Activated T-helper 1 cell treated with anti-CD3 and anti-CD28 coated beads, Interleukin-12 subunit alpha, Interleukin-12 subunit beta, Interleukin-2, Interleukin-4 antibody, amounts not matched to agents 30 ng/mL and 10 ng/mL and 1 ng/mL, durations not matched to agents 14 hours and 24 hours and 36 hours (primary cell): Measurements from ENCODE around the gene CDH13. TPM values are rescaled to one million over a fixed set of nuclear protein-coding genes. Genes with fewer than 3 reads are reported as not detected.

Experiments used
- DNase-seq: peaks from one replicate; pipeline ENCODE4 v3.0.0; 2021; ENCODE audit warnings: low spot score
- H3K27ac Mint-ChIP-seq: one replicate; pipeline ENCODE4 v1.8.0; 2021; ENCODE audit warnings: mild to moderate bottlenecking, mixed read lengths
- H3K27me3 Mint-ChIP-seq: one replicate; pipeline ENCODE4 v1.8.0; 2022; ENCODE audit warnings: mild to moderate bottlenecking, moderate library complexity, mixed read lengths; ENCODE audit not compliant: insufficient read depth
- H3K36me3 Mint-ChIP-seq: one replicate; pipeline ENCODE4 v1.8.0; 2021; ENCODE audit warnings: low read depth, mixed read lengths
- H3K4me1 Mint-ChIP-seq: one replicate; pipeline ENCODE4 v1.8.0; 2021; ENCODE audit warnings: low read depth, mixed read lengths
- H3K4me3 Mint-ChIP-seq: one replicate; pipeline ENCODE4 v1.8.0; 2021; ENCODE audit warnings: mild to moderate bottlenecking, moderate library complexity, mixed read lengths
- H3K9me3 Mint-ChIP-seq: one replicate; pipeline ENCODE4 v1.8.0; 2021; ENCODE audit warnings: mixed read lengths
- intact Hi-C: fragments of 100-400 bp; cut with micrococcal nuclease; formaldehyde crosslinking; loops from one replicate; pipeline ENCODE4 v1.15.1; 2024
- total RNA-seq: library from RNA; stranded (reverse); gene quantifications from 2 replicates; pipeline ENCODE4 v1.2.3, GENCODE V29; 2022

CDH13 gene
- total RNA-seq, 1 donor from 2014 or later = not detected

DNA sequence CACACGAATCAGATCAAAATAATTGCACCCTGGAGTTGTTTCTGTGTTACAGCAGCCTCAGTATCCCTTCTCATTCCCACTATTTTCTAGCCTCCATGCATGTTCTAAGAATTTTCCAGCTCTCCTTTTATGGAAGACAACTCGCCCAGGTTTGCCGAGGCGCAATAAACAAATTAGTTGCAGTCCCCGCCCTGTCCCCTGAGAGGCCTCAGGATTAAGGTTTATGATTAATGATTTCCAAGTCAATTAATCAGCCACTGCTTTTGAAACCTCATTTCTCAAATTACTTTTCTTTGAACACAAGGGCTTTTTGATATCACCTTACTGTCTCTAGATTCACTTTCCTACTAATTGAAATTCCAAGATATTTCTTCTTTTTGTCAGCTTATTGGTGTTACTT is 1042.7 kb downstream of the CDH13 start:
- peaks cover 3% of the 10 kb centered on the region for H3K9me3 Mint-ChIP-seq
- no peaks in the 10 kb centered on the region for H3K36me3 Mint-ChIP-seq
- no peak for DNase-seq
- H3K27me3 Mint-ChIP-seq = no peaks in the 10 kb centered on the region
- H3K4me1 Mint-ChIP-seq = no peaks in the 10 kb centered on the region
- intact Hi-C loops = no loop called here
- no peak overlapping the region for H3K27ac Mint-ChIP-seq
- H3K4me3 Mint-ChIP-seq = no peak overlapping the region

DNA sequence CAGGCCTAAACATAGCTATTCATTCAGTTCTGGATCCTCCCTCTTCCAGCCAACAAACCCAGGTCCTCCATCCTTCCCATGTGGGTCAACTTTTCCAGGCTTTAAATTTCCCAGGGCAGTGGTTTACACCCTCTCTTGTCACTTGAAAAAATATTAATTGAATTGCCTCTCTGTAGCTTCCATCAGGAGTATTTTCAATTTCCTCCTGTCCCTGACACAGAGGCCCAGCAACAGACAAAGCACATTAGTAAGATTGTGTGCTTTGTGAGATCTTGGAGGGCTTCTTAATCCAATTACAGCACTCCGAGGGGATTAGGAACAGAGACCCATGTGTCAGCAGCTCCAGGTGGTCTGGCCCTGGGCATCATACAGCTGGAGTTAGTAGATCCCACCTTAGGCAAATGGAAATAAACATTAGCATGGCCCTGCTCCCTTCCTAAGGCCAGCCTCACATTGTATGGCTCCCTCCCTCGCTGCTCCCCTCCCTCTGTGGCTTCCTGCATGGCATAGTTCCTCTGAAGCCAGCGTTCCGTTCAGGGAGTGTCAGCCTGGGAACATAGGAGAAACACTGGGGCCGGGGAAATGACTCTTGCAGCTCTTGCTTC is 1048.3 kb downstream of the CDH13 start:
- H3K36me3 Mint-ChIP-seq = no peaks in the 10 kb centered on the region
- no peak overlapping the region for H3K27ac Mint-ChIP-seq
- intact Hi-C loops = no loop called here
- no peaks in the 10 kb centered on the region for H3K27me3 Mint-ChIP-seq
- H3K4me1 Mint-ChIP-seq = no peaks in the 10 kb centered on the region
- no peak for DNase-seq
- no peaks in the 10 kb centered on the region for H3K9me3 Mint-ChIP-seq
- H3K4me3 Mint-ChIP-seq = no peak overlapping the region

DNA sequence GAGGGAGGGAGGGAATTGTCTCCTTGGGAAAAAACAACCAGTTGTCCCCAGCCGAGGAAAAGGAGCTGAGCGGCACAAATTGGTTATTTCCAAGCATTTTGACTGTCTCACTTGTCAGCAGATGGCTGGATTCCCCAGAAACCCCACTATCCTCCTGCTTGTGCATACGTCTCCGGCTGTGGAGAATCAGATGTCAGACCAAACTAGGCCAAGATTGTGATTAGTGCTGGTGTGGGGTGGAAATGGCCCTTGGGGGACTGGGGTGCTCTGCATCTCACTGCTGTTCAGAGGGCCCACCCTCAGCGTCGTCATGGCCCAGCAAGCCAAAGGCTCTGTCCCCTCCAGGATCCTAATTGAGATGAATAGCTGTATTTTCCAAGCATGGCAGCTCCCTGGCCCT is 1049.3 kb downstream of the CDH13 start:
- Mint-ChIP-seq H3K27me3 (no peaks in the 10 kb centered on the region), H3K9me3 (no peaks in the 10 kb centered on the region), H3K27ac (no peak overlapping the region), H3K4me3 (no peak overlapping the region), H3K4me1 (no peaks in the 10 kb centered on the region), H3K36me3 (no peaks in the 10 kb centered on the region)
- intact Hi-C loops = no loop called here
- no peak for DNase-seq

DNA sequence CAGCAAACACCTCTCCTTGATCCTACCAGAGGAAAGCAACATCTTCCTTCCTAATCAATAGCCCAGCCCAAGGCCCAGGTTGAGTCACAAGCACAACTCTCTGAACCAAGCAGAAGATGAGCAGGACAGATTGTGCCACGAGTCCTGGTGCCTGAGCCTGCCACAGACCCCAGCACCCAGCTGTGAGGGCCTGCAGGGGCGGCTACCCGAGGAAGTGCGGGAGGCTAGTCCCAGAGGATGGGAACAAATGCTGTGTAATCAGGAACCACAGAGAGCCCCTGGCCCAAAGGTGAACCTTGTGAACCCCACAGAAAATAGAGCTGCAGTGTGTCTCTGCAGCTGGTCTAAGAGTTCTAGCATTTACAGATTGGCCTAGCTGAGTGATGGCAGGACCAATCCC is 1054.2 kb downstream of the CDH13 start:
- Mint-ChIP-seq H3K4me3 (no peak overlapping the region), H3K27ac (no peak overlapping the region), H3K4me1 (no peaks in the 10 kb centered on the region), H3K9me3 (no peaks in the 10 kb centered on the region), H3K27me3 (peaks cover 1% of the 10 kb centered on the region), H3K36me3 (no peaks in the 10 kb centered on the region)
- intact Hi-C loops = no loop called here
- no peak for DNase-seq

DNA sequence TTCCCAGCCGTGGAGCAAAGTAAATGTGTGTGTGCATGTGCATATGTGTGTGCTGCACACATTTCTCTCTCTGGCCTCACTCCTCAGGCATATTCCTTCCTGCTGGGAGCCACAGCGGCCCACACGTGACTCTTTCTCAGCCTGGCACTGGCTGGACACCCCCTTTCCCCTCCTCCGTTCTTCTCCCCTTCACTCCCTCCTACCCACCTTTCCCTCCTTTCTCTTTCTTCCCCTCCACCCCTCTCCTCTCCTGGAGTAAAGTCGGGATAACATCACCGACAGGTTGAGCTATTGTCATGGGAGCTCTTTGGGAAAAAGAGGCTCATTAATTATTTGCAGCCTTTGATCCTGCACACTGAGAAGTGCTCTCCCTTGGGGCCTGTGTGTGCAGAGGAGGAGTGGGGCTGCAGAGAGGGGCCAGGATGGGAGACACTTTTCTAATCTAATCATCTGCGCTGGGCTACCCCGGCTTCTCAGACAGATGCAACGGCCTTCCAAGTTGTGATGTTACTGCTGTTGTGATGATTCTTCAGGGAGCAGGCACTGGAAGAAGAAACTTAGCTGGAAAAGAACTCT is 1054.7 kb downstream of the CDH13 start:
- Mint-ChIP-seq H3K9me3 (no peaks in the 10 kb centered on the region), H3K4me3 (no peak overlapping the region), H3K27me3 (peaks cover 1% of the 10 kb centered on the region), H3K27ac (no peak overlapping the region), H3K4me1 (no peaks in the 10 kb centered on the region), H3K36me3 (no peaks in the 10 kb centered on the region)
- DNase-seq = no peak
- intact Hi-C loops = no loop called here

DNA sequence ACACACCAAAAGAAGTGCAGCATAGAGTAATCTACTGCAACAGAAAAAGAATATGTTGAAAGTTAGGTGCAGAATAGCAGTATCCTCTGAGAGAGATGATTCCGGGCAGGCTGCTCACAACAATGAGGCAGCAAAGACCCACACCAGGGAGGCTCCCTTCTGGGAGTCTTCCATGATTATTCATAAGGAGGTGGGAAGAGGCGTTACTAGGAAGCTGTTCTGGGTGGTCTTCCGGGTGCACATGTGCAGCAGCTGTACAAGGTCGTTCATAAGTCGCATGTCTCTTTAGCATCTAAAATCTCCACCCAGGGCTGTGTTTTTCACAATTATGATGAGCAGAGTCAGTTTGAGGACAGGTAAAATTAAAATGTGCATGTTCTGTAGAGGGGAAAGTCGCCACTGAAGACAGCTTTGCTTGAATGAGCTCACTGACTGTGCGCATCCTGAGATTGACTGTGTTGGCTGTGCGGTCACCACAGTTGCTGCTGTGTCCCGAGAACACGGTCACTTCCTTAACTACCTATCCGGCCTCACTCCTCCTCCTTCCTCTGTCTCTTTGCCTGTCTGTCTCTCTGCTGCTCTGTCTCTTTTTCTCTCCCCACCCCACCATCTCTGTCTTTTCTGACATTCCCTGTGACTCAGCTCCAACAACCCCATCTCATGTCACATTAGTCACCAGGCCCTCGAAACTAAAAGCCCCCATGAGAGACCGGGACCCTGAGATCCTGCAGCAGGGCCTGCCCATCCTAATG is 1055.5 kb downstream of the CDH13 start:
- intact Hi-C loops = no loop called here

DNA sequence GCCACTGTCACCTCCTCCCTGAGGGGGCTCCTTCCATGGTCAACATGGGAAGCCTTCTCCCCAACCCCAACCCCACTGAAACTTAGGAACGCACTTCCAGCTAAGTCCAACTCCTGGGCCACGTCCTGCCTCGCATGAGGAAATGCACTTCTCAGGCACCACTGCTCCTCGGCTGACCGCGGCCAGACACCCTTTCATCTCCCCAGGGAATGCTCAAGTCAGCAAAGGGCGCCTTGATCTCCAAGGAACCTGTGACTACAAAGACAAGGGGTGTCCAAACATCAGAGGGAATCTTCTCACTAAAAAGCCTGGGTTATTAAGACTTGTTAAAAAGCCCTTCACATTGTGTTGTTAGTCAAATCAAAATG is 1056.1 kb downstream of the CDH13 start:
- no peaks in the 10 kb centered on the region for H3K9me3 Mint-ChIP-seq
- DNase-seq = no peak
- H3K27ac Mint-ChIP-seq = no peak overlapping the region
- no peak overlapping the region for H3K4me3 Mint-ChIP-seq
- no peaks in the 10 kb centered on the region for H3K36me3 Mint-ChIP-seq
- no peaks in the 10 kb centered on the region for H3K4me1 Mint-ChIP-seq
- intact Hi-C loops = no loop called here
- H3K27me3 Mint-ChIP-seq = peaks cover 5% of the 10 kb centered on the region

More for the DNA sequence above, 1055.5 kb downstream of the CDH13 start:
- Mint-ChIP-seq H3K27me3 (peaks cover 4% of the 10 kb centered on the region), H3K36me3 (no peaks in the 10 kb centered on the region), H3K4me3 (no peak overlapping the region), H3K9me3 (no peaks in the 10 kb centered on the region), H3K4me1 (no peaks in the 10 kb centered on the region), H3K27ac (no peak overlapping the region)
- no peak for DNase-seq

DNA sequence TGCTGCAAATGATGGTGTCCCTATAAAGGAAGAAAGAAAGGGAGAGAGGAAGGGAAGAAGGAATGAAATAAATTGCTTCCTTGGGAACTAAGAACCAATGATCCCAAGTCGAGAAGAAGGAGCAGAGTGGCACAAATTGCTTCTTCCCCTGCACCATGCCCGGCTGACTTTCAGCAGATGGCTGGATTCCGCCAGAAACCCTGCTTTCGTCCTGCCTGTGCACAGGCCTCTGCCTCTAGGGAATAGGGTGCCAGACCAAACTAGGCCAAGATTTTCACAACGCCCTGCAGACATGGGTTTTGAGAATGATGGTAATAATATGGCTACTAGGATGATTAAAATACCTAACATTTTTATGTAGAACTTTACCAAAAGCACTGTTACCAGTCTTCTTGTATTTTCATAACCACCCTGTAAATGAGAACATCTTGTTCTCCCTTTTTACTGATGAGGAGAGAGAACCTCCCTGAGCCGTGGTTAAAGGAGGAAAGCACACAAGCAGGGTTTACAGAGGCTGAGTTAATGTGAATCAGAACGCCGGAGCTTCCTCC is 1058.9 kb downstream of the CDH13 start:
- intact Hi-C loops = no loop called here
- Mint-ChIP-seq H3K27me3 (peaks cover 5% of the 10 kb centered on the region), H3K9me3 (no peaks in the 10 kb centered on the region), H3K27ac (no peak overlapping the region), H3K4me3 (no peak overlapping the region), H3K36me3 (no peaks in the 10 kb centered on the region), H3K4me1 (no peaks in the 10 kb centered on the region)
- DNase-seq = no peak

DNA sequence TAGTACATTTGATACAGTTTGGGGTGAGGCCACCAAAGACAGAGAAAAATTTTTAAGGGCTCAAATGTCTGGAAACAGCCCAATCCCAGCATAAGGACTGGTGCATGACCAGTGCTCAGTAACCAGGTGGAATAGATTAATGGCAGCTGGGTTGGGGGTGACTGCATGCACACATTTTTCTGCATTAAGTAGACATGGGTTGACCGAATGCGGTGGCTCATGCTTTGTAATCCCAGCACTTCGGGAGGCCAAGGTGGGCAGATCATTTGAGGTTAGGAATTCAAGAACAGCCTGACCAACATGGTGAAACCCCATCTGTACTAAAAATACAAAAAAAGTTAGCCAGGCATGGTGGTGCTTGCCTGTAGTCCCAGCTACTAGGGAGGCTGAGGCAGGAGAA is 1060.0 kb downstream of the CDH13 start:
- DNase-seq = no peak
- intact Hi-C loops = no loop called here
- Mint-ChIP-seq H3K27ac (no peak overlapping the region), H3K4me1 (no peaks in the 10 kb centered on the region), H3K27me3 (peaks cover 5% of the 10 kb centered on the region), H3K4me3 (no peak overlapping the region), H3K9me3 (no peaks in the 10 kb centered on the region), H3K36me3 (no peaks in the 10 kb centered on the region)

DNA sequence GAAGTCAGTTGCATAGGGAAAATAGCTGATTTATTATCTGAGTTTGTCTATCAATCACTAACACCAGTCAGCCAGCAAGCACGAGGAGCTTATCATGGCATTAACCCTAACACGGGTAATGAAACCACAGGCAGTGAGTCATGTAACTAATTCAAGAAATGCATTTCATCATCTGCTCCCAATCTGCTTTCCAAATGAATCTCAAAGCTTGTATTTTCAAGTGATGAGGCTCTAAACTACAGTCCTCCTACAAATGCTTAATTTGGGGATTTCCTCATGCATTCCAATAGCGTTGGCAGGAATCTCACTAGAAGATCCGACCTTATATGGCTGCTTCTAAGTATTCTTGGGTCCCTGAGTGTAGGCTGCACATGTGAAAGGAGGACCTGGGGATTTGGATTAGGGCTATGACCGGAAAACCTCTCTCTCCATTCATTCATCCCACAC is 1062.6 kb downstream of the CDH13 start:
- H3K4me3 Mint-ChIP-seq = no peak overlapping the region
- H3K36me3 Mint-ChIP-seq = no peaks in the 10 kb centered on the region
- no peaks in the 10 kb centered on the region for H3K4me1 Mint-ChIP-seq
- DNase-seq = no peak
- no peak overlapping the region for H3K27ac Mint-ChIP-seq
- peaks cover 3% of the 10 kb centered on the region for H3K27me3 Mint-ChIP-seq
- no peaks in the 10 kb centered on the region for H3K9me3 Mint-ChIP-seq
- intact Hi-C loops = no loop called here

DNA sequence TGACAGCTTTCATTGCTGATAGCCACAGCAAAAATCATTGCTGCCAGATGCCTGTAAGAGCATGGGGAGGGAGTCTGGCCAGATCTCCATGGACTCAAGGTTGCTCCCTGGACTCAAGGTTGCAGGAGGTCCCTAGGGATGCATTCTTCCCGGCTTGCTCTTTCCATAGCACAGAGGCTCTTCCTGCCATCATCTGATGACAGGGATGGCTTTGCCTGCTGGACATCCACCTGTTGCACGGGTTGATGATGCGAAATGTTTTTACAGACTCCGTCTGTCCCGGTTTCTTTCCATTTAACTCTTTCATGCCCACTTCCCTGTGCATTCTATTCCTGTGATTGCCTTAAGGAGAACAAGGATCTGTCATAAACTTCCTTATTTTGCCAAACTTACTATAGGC is 1065.5 kb downstream of the CDH13 start:
- H3K27me3 Mint-ChIP-seq = peaks cover under 1% of the 10 kb centered on the region
- H3K27ac Mint-ChIP-seq = no peak overlapping the region
- no peaks in the 10 kb centered on the region for H3K36me3 Mint-ChIP-seq
- DNase-seq = no peak
- H3K9me3 Mint-ChIP-seq = no peaks in the 10 kb centered on the region
- intact Hi-C loops = no loop called here
- H3K4me1 Mint-ChIP-seq = no peaks in the 10 kb centered on the region
- no peak overlapping the region for H3K4me3 Mint-ChIP-seq

DNA sequence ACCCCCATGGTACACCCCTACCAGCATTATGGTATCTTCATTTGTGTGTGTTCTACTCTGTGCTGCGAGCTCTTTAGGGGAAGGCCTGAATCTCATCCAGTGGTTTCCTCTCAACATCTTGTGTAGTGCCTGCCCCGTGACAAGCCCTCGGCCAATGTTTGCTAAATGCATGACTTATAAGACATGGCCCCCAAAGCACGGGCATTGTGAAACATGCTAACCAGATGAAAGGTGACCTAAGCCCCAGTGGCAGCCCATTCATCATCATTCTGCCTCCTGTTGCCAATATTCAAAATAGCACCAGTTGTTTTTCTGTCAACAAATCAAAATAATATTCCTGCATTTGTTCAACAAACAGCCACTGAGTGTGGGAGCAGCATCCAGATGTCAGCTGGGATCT is 1072.2 kb downstream of the CDH13 start:
- Mint-ChIP-seq H3K27me3 (peaks cover 2% of the 10 kb centered on the region), H3K9me3 (no peaks in the 10 kb centered on the region), H3K36me3 (no peaks in the 10 kb centered on the region), H3K27ac (no peak overlapping the region), H3K4me1 (no peaks in the 10 kb centered on the region), H3K4me3 (no peak overlapping the region)
- DNase-seq = no peak
- intact Hi-C loops = no loop called here

DNA sequence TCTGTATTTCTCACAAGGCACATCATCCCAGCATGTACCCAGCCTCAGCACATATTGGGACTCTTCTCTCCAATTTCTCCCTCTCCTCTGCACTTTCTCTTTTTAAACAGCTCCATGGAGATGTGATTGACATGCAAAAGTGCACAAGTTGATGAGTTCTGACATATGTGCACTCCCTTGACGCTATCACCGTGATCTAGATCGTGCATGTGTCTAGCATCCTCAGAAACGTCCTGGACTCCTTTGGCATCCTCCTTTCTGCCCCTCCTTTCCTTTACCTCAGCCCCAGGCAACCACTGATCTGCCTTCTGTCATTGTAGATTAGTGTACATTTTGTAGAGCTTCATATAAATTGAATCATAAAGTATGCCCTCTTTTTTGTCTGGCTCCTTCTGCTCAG is 1073.0 kb downstream of the CDH13 start:
- Mint-ChIP-seq H3K4me3 (no peak overlapping the region), H3K27ac (no peak overlapping the region), H3K36me3 (no peaks in the 10 kb centered on the region), H3K9me3 (no peaks in the 10 kb centered on the region), H3K4me1 (no peaks in the 10 kb centered on the region), H3K27me3 (peaks cover 2% of the 10 kb centered on the region)
- intact Hi-C loops = no loop called here
- DNase-seq = no peak
